H1 (cell line): ENCODE data around the gene PLEK. TPM values are rescaled to one million over a fixed set of nuclear protein-coding genes. Genes with fewer than 3 reads are reported as not detected.
A peak's percentile ranks its signal among the peaks of the same experiment; 100 is the strongest.

Experiments used
- CHD1 ChIP-seq: IDR thresholded peaks from 2 replicates; pipeline ENCODE4 v1.6.1; 2012; ENCODE audit warnings: low read depth, low read length, improper control_type of control experiment
- CHD2 ChIP-seq: IDR thresholded peaks from 2 replicates; pipeline ENCODE4 v1.6.1; 2012; ENCODE audit warnings: low read length, improper control_type of control experiment
- HDAC2 ChIP-seq, 2 experiments: fragments of 300-600 bp in 1 of 2; sonication (generic) in 1 of 2; IDR thresholded peaks; 2 replicates each; pipeline ENCODE4 v1.6.1; 2011 to 2012; ENCODE audit warnings: low read depth in 2 of 2, low read length in 2 of 2, mild to moderate bottlenecking in 2 of 2, moderate library complexity in 2 of 2, borderline replicate concordance in 1 of 2, inconsistent platforms in 1 of 2
- PHF8 ChIP-seq: fragments of 200-600 bp; sonication (generic); conservative IDR thresholded peaks from 2 replicates; pipeline ENCODE4 v1.7.1; 2012; ENCODE audit warnings: low read depth, mild to moderate bottlenecking, inconsistent platforms, low read length, moderate library complexity
- RBBP5 ChIP-seq: IDR thresholded peaks from 2 replicates; pipeline ENCODE4 v1.7.1; 2012; ENCODE audit warnings: low read depth, mild to moderate bottlenecking, inconsistent platforms, low read length, moderate library complexity, borderline replicate concordance
- RNF2 ChIP-seq: fragments of 200-900, 300-1000 bp; sonication (generic); IDR thresholded peaks from 2 replicates; pipeline ENCODE4 v1.7.1; 2016; ENCODE audit warnings: borderline replicate concordance, low read depth, mild to moderate bottlenecking, antibody characterized with exemption, low read length; ENCODE audit not compliant: poor library complexity, severe bottlenecking; ENCODE audit errors: missing control alignments
- SUZ12 ChIP-seq: fragments of 200-600 bp; sonication (generic); IDR thresholded peaks from 2 replicates; pipeline ENCODE4 v1.6.1; 2012; ENCODE audit warnings: mild to moderate bottlenecking, inconsistent platforms, low read length, moderate library complexity, mixed read lengths
- TEAD4 ChIP-seq: IDR thresholded peaks from 2 replicates; pipeline ENCODE4 v1.6.1; 2012; ENCODE audit warnings: low read depth, low read length, inconsistent platforms, mixed read lengths
- polyA plus RNA-seq, 7 experiments: library from polyadenylated mRNA; depleted of rRNA in 3 of 7; stranded (reverse) in 5 of 7; unstranded in 2 of 7; fragments of >200 nt in 5 of 7; fragments of 200-250 nt in 2 of 7; gene quantifications; 1 replicate in 5 of 7; 2 replicates in 1 of 7; 4 replicates in 1 of 7; pipeline versions ENCODE4 v1.2.1 to v1.2.3, GENCODE V29; 2011 to 2013; ENCODE audit warnings: missing spikeins in 2 of 7, mixed read lengths in 2 of 7
- total RNA-seq: library from RNA; stranded (reverse); fragmentation: NEBNext Ultra II Directional; extraction: Animal tissue kit (Norgen Biotek cat#: 25700); gene quantifications from 2 replicates; pipeline ENCODE4 v1.2.1, GENCODE V29; 2021
- TF ChIP-seq, protein P1 (sequence below): IDR thresholded peaks from 2 replicates; pipeline ENCODE4 v1.6.1; 2012; ENCODE audit warnings: inconsistent platforms
- TF ChIP-seq, protein P2 (sequence below): fragments of 300-600 bp; sonication (generic); IDR thresholded peaks from 2 replicates; pipeline ENCODE4 v1.7.1; 2012; ENCODE audit warnings: low read length, moderate library complexity, mild to moderate bottlenecking, inconsistent platforms; ENCODE audit not compliant: insufficient replicate concordance

Gene PLEK
- total and polyA plus RNA-seq, 2 of the 8 experiments (the other 6 are each of a cell fraction or from before 2014, with no cell fraction given), result not detected

DNA sequence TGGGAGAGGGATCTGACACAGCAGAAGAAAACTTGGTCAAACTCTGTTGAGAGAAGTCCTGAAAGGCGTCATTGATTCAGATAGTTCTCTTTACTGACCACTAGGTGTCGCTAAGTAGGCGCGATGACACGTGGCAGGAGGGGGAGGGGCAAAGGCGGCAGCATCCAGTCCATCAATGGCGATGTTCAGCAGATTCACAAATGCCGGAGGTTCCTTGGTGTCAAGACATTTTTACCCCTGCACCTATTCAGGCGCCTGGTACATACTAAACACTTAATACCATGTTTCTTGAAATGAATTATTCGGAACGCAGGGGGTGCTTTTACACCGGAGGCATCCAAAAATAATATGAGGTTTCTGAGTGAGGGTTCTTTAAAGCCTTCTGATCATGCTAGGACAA is 3.0 kb upstream of the PLEK start (continued):
- no peak for TF ChIP-seq RBBP5
- TF ChIP-seq CHD2, result 0 out of 2 replicates have a peak, but pooled peaks have one; percentile 69
- peak; percentile 63 for TF ChIP-seq TEAD4
- TF ChIP-seq RNF2, result no peak
- TF ChIP-seq PHF8, result no peak
- TF ChIP-seq, protein P1, sequence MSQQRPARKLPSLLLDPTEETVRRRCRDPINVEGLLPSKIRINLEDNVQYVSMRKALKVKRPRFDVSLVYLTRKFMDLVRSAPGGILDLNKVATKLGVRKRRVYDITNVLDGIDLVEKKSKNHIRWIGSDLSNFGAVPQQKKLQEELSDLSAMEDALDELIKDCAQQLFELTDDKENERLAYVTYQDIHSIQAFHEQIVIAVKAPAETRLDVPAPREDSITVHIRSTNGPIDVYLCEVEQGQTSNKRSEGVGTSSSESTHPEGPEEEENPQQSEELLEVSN, result peak; percentile 95
- no peak for TF ChIP-seq SUZ12
- TF ChIP-seq HDAC2 (IDR thresholded peaks at IDR 0.05; ENCODE audit: borderline replicate concordance in 1 of 2, low read depth in 2 of 2, low read length in 2 of 2), result no peak
- TF ChIP-seq CHD1, result no peak
- TF ChIP-seq, protein P2, sequence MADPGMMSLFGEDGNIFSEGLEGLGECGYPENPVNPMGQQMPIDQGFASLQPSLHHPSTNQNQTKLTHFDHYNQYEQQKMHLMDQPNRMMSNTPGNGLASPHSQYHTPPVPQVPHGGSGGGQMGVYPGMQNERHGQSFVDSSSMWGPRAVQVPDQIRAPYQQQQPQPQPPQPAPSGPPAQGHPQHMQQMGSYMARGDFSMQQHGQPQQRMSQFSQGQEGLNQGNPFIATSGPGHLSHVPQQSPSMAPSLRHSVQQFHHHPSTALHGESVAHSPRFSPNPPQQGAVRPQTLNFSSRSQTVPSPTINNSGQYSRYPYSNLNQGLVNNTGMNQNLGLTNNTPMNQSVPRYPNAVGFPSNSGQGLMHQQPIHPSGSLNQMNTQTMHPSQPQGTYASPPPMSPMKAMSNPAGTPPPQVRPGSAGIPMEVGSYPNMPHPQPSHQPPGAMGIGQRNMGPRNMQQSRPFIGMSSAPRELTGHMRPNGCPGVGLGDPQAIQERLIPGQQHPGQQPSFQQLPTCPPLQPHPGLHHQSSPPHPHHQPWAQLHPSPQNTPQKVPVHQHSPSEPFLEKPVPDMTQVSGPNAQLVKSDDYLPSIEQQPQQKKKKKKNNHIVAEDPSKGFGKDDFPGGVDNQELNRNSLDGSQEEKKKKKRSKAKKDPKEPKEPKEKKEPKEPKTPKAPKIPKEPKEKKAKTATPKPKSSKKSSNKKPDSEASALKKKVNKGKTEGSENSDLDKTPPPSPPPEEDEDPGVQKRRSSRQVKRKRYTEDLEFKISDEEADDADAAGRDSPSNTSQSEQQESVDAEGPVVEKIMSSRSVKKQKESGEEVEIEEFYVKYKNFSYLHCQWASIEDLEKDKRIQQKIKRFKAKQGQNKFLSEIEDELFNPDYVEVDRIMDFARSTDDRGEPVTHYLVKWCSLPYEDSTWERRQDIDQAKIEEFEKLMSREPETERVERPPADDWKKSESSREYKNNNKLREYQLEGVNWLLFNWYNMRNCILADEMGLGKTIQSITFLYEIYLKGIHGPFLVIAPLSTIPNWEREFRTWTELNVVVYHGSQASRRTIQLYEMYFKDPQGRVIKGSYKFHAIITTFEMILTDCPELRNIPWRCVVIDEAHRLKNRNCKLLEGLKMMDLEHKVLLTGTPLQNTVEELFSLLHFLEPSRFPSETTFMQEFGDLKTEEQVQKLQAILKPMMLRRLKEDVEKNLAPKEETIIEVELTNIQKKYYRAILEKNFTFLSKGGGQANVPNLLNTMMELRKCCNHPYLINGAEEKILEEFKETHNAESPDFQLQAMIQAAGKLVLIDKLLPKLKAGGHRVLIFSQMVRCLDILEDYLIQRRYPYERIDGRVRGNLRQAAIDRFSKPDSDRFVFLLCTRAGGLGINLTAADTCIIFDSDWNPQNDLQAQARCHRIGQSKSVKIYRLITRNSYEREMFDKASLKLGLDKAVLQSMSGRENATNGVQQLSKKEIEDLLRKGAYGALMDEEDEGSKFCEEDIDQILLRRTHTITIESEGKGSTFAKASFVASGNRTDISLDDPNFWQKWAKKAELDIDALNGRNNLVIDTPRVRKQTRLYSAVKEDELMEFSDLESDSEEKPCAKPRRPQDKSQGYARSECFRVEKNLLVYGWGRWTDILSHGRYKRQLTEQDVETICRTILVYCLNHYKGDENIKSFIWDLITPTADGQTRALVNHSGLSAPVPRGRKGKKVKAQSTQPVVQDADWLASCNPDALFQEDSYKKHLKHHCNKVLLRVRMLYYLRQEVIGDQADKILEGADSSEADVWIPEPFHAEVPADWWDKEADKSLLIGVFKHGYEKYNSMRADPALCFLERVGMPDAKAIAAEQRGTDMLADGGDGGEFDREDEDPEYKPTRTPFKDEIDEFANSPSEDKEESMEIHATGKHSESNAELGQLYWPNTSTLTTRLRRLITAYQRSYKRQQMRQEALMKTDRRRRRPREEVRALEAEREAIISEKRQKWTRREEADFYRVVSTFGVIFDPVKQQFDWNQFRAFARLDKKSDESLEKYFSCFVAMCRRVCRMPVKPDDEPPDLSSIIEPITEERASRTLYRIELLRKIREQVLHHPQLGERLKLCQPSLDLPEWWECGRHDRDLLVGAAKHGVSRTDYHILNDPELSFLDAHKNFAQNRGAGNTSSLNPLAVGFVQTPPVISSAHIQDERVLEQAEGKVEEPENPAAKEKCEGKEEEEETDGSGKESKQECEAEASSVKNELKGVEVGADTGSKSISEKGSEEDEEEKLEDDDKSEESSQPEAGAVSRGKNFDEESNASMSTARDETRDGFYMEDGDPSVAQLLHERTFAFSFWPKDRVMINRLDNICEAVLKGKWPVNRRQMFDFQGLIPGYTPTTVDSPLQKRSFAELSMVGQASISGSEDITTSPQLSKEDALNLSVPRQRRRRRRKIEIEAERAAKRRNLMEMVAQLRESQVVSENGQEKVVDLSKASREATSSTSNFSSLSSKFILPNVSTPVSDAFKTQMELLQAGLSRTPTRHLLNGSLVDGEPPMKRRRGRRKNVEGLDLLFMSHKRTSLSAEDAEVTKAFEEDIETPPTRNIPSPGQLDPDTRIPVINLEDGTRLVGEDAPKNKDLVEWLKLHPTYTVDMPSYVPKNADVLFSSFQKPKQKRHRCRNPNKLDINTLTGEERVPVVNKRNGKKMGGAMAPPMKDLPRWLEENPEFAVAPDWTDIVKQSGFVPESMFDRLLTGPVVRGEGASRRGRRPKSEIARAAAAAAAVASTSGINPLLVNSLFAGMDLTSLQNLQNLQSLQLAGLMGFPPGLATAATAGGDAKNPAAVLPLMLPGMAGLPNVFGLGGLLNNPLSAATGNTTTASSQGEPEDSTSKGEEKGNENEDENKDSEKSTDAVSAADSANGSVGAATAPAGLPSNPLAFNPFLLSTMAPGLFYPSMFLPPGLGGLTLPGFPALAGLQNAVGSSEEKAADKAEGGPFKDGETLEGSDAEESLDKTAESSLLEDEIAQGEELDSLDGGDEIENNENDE, result no peak
